ENCODE measurements around the gene ATRIP.
A peak's percentile ranks its signal among the peaks of the same experiment; 100 is the strongest.

ATRIP gene

GRCh38 chr3:48467110-48467454 lies 20.5 kb downstream of the ATRIP start:
- no peaks in the 10 kb centered on the region for H3K27me3 ChIP-seq
- no peak for DNase-seq
- TF ChIP-seq CTCF (IDR thresholded peaks at IDR 0.05; ENCODE audit: low read depth, low read length): no peak
- H3K9me3 ChIP-seq: no peaks in the 10 kb centered on the region
- H3K4me3 ChIP-seq (ENCODE audit: low read depth, low read length): peak overlapping the region; percentile 65
- peaks cover 8% of the 10 kb centered on the region; the same call in 1 of the 2 replicates for H3K36me3 ChIP-seq
- H3K4me1 ChIP-seq: peaks cover 3% of the 10 kb centered on the region

- TF ChIP-seq CTCF (IDR thresholded peaks at IDR 0.05; ENCODE audit: low read depth, low read length): no peak
- H3K27me3 ChIP-seq: no peaks in the 10 kb centered on the region
- DNase-seq: no peak
- peak overlapping the region; percentile 65 for H3K4me3 ChIP-seq (ENCODE audit: low read depth, low read length)
- H3K9me3 ChIP-seq: no peaks in the 10 kb centered on the region
- peaks cover 3% of the 10 kb centered on the region for H3K4me1 ChIP-seq
- H3K36me3 ChIP-seq: peaks cover 8% of the 10 kb centered on the region; the same call in 1 of the 2 replicates
Observed at GRCh38 chr3:48467473-48468267, 21.1 kb downstream of the ATRIP start.

GRCh38 chr3:48468329-48468731 lies 21.8 kb downstream of the ATRIP start:
- Histone ChIP-seq H3K9me3 (no peaks in the 10 kb centered on the region), H3K4me3 (ENCODE audit: low read depth, low read length) (no peak overlapping the region; the same call in 1 of the 2 replicates), H3K4me1 (peaks cover 3% of the 10 kb centered on the region), H3K36me3 (peaks cover 8% of the 10 kb centered on the region; the same call in 1 of the 2 replicates), H3K27me3 (no peaks in the 10 kb centered on the region)
- no peak for TF ChIP-seq CTCF (IDR thresholded peaks at IDR 0.05; ENCODE audit: low read depth, low read length)
- DNase-seq: peak; percentile 39

- no peak for DNase-seq
- Histone ChIP-seq H3K36me3 (peaks cover 8% of the 10 kb centered on the region; the same call in 1 of the 2 replicates), H3K4me3 (ENCODE audit: low read depth, low read length) (no peak overlapping the region), H3K9me3 (no peaks in the 10 kb centered on the region), H3K27me3 (no peaks in the 10 kb centered on the region), H3K4me1 (peaks cover 3% of the 10 kb centered on the region)
- TF ChIP-seq CTCF (IDR thresholded peaks at IDR 0.05; ENCODE audit: low read depth, low read length): no peak
Observed at GRCh38 chr3:48469046-48469915, 22.7 kb downstream of the ATRIP start.

- no peaks in the 10 kb centered on the region for H3K9me3 ChIP-seq
- H3K27me3 ChIP-seq: no peaks in the 10 kb centered on the region
- H3K36me3 ChIP-seq: peaks cover 8% of the 10 kb centered on the region; the same call in 1 of the 2 replicates
- H3K4me1 ChIP-seq: peaks cover under 1% of the 10 kb centered on the region
- no peak for DNase-seq
- no peak overlapping the region for H3K4me3 ChIP-seq (ENCODE audit: low read depth, low read length)
- no peak for TF ChIP-seq CTCF (IDR thresholded peaks at IDR 0.05; ENCODE audit: low read depth, low read length)
Observed at GRCh38 chr3:48470286-48470685, 23.7 kb downstream of the ATRIP start.

GRCh38 chr3:48472673-48472922 lies 26.1 kb downstream of the ATRIP start:
- DNase-seq: no peak
- no peaks in the 10 kb centered on the region for H3K9me3 ChIP-seq
- H3K36me3 ChIP-seq: peaks cover 5% of the 10 kb centered on the region; the same call in 1 of the 2 replicates
- H3K4me1 ChIP-seq: no peaks in the 10 kb centered on the region; the same call in none of the 2 replicates
- H3K27me3 ChIP-seq: no peaks in the 10 kb centered on the region
- H3K4me3 ChIP-seq (ENCODE audit: low read depth, low read length): peak overlapping the region; percentile 68
- TF ChIP-seq CTCF (IDR thresholded peaks at IDR 0.05; ENCODE audit: low read depth, low read length): no peak

Measured in BE2C (cell line).